ENCODE measurements around the gene CMTR1.

Gene CMTR1

DNA sequence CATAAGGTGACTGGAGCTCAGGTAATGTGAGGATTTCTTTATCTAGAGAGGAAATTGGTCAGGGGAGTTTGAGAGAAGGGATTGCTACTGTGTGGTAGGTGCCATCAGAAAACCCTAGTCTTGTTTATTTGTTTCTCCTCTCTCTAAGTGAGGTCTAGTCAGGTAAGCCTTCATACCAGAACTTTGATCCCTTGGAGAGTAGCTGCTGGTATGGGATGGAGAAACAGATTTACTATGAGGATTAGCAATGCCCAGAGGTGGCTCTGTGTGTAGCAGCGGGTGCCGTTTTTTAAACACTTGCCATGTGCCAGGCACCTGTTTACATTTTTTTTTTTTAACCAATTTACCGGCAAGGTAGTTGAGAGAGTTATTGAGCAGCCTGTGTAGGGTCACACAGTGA lies 19.5 kb downstream of the CMTR1 start:
- H3K9ac ChIP-seq (ENCODE audit: low read length in 5 of 5) = no peak overlapping the region
- no peaks in the 10 kb centered on the region for H3K9me3 ChIP-seq (ENCODE audit: control insufficient read depth in 5 of 5, low read length in 5 of 5)
- H3K4me1 ChIP-seq (ENCODE audit: control insufficient read depth in 5 of 5, insufficient read depth in 5 of 5, low read length in 5 of 5) = no peaks in the 10 kb centered on the region

DNA sequence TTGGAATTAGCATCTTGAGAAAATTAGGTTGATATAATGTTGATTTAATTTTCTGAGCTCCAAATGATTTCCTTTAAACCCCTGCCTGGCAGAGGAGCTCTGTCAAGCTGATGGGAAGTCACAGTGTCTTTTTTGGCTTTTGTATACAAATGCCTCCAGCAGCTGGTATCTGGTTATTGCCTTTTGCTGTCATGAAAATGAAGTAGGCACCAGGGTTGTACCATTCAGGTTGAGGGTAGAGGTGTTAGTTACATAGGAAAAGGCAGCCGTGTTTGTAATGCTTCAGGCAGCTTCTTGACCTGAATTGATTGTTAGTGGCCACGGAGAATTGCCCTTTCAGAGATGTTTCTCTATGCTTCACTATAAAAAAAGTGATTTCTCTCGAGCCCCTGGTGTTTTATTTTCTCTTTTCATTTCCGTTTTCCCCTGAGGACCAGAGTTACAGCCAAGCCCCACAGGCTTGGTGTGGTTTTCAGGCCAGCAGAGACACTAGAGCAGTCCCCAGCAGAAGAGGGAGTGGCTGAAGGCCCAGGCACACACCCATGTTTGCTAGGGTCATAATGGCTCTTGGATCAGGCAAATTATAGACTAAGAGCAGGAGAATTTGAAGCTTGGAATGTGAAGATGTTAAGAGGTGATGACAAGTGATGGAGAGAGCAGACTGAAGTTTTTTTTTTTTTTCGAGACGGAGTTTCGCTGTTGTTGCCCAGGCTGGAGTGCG lies 21.6 kb downstream of the CMTR1 start:
- H3K27ac ChIP-seq (ENCODE audit: low read depth, low read length) = no peak overlapping the region
- peaks cover 33 to 92% (median 78%) of the 10 kb centered on the region in 5 donors for H3K36me3 ChIP-seq (ENCODE audit: control insufficient read depth in 5 of 5, insufficient read depth in 5 of 5, low read length in 5 of 5)
- no peaks in the 10 kb centered on the region for H3K27me3 ChIP-seq (ENCODE audit: control insufficient read depth in 5 of 5, insufficient read depth in 4 of 5, low read length in 5 of 5)
- H3K9me3 ChIP-seq (ENCODE audit: control insufficient read depth in 5 of 5, low read length in 5 of 5) = no peaks in the 10 kb centered on the region
- H3K9ac ChIP-seq (ENCODE audit: low read length in 5 of 5) = no peak overlapping the region
- no peak overlapping the region for H3K4me3 ChIP-seq (ENCODE audit: low read depth in 1 of 5, low read length in 5 of 5)
- H3K4me1 ChIP-seq (ENCODE audit: control insufficient read depth in 5 of 5, insufficient read depth in 5 of 5, low read length in 5 of 5) = no peaks in the 10 kb centered on the region

More for the DNA sequence above, 19.5 kb downstream of the CMTR1 start:
- Histone ChIP-seq H3K27ac (ENCODE audit: low read depth, low read length) (no peak overlapping the region), H3K4me3 (ENCODE audit: low read depth in 1 of 5, low read length in 5 of 5) (no peak overlapping the region), H3K36me3 (ENCODE audit: control insufficient read depth in 5 of 5, insufficient read depth in 5 of 5, low read length in 5 of 5) (peaks cover 32 to 94% (median 77%) of the 10 kb centered on the region in 5 donors), H3K27me3 (ENCODE audit: control insufficient read depth in 5 of 5, insufficient read depth in 4 of 5, low read length in 5 of 5) (no peaks in the 10 kb centered on the region)

DNA sequence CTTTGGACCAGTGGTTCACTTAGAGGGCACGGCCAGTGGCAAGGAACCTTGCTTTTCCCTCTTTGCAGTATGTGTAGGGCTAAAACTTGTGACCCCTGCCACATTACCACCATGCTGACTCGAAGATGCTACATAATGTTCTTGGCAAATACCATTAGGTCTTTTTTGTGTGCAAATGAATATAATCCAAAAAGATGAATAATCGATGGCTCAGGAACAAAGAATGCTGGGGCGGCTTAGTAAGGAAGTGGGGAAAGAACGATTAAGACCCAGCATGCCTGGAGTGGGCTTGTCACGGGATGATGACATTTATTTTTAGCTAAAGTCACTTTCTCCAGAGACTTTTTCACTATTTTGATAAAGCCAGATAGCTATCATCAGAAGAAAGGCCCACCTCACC lies 23.1 kb downstream of the CMTR1 start:
- Histone ChIP-seq H3K27ac (ENCODE audit: low read depth, low read length) (no peak overlapping the region), H3K4me1 (ENCODE audit: control insufficient read depth in 5 of 5, insufficient read depth in 5 of 5, low read length in 5 of 5) (no peaks in the 10 kb centered on the region), H3K27me3 (ENCODE audit: control insufficient read depth in 5 of 5, insufficient read depth in 4 of 5, low read length in 5 of 5) (no peaks in the 10 kb centered on the region), H3K36me3 (ENCODE audit: control insufficient read depth in 5 of 5, insufficient read depth in 5 of 5, low read length in 5 of 5) (peaks cover 25 to 93% (median 78%) of the 10 kb centered on the region in 5 donors), H3K9me3 (ENCODE audit: control insufficient read depth in 5 of 5, low read length in 5 of 5) (no peaks in the 10 kb centered on the region), H3K4me3 (ENCODE audit: low read depth in 1 of 5, low read length in 5 of 5) (no peak overlapping the region), H3K9ac (ENCODE audit: low read length in 5 of 5) (no peak overlapping the region)

DNA sequence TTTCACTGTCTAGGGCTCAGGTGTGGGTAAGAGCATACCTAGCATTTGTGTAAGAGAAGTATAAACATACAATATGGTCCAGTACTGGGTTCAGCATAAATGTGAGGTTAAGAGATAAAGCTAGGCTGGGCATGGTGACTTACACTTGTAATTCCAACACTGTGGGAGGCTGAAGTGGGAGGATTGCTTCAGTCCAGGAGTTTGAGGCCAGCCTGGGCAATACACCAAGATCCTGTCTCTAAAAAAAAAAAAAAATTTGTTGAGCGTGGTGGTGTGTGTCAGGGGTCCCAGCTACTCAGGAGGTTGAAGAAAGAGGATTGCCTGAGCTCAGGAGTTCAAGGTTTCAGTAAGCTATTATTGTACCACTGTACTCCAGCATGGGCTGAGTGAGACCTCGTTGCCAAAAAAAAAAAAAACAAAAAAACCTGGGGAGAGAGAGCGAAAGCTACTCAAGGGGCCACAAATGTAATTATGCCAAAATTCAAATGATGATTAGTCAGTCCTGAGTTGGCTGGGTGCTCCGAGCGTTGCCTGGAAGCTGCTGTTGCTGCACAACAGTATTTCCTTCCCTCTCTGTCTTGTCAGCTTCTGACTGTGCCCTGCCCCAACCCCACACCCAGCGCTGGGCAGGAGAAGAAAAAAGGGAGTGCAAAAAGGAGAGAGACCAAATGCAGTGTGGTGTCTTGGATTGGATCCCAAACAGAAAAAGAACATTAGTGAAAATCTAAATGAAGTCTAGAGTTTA lies 24.0 kb downstream of the CMTR1 start:
- H3K27me3 ChIP-seq (ENCODE audit: control insufficient read depth in 5 of 5, insufficient read depth in 4 of 5, low read length in 5 of 5) = no peaks in the 10 kb centered on the region
- H3K4me3 ChIP-seq (ENCODE audit: low read depth in 1 of 5, low read length in 5 of 5) = no peak overlapping the region
- H3K36me3 ChIP-seq (ENCODE audit: control insufficient read depth in 5 of 5, insufficient read depth in 5 of 5, low read length in 5 of 5) = peaks cover 30 to 93% (median 78%) of the 10 kb centered on the region in 5 donors
- H3K27ac ChIP-seq (ENCODE audit: low read depth, low read length) = no peak overlapping the region
- H3K9ac ChIP-seq (ENCODE audit: low read length in 5 of 5) = no peak overlapping the region
- no peaks in the 10 kb centered on the region for H3K9me3 ChIP-seq (ENCODE audit: control insufficient read depth in 5 of 5, low read length in 5 of 5)
- no peaks in the 10 kb centered on the region for H3K4me1 ChIP-seq (ENCODE audit: control insufficient read depth in 5 of 5, insufficient read depth in 5 of 5, low read length in 5 of 5)

DNA sequence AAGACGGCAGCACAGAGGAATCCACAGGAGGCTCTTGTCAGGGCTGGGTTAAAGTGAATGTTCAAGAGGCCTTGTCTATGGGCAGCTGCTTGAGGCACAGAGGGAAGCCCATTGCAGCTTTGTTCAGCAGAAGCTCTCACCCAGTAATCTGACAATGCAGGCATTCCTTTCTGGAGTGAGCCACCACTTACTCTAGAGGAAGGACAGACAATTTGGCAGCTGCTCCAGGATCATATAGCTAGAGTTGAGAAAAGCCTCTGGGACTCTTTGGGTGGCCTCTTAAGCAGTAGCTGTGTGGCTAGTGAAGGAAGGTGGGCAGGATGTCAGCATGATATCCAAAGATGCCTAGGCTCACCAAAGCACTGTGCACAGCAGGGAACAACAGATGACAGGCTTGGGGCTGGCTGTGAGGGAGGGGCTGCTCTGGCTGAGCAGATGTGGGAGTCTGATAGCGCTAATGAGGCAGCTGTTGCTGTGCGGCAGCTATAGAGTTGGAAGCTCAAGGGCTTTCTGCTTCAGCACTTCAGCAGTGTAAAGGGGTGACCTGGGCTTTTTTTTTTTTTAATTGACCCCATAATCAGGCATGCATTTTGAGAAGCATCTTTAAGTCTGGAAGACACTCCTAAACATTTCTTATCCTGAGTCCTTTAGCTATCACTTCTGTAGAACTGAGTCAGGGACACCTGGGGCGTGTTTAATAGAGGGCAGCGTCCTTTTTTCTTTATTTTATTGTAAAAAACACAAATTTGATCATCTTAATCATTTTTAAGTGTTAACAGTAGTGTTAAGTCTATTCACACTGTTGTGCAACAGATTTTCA lies 27.2 kb downstream of the CMTR1 start:
- no peaks in the 10 kb centered on the region for H3K9me3 ChIP-seq (ENCODE audit: control insufficient read depth in 5 of 5, low read length in 5 of 5)
- H3K9ac ChIP-seq (ENCODE audit: low read length in 5 of 5) = no peak overlapping the region
- no peaks in the 10 kb centered on the region for H3K27me3 ChIP-seq (ENCODE audit: control insufficient read depth in 5 of 5, insufficient read depth in 4 of 5, low read length in 5 of 5)
- H3K4me1 ChIP-seq (ENCODE audit: control insufficient read depth in 5 of 5, insufficient read depth in 5 of 5, low read length in 5 of 5) = no peaks in the 10 kb centered on the region
- H3K36me3 ChIP-seq (ENCODE audit: control insufficient read depth in 5 of 5, insufficient read depth in 5 of 5, low read length in 5 of 5) = peaks cover 27 to 83% (median 71%) of the 10 kb centered on the region in 5 donors
- H3K27ac ChIP-seq (ENCODE audit: low read depth, low read length) = no peak overlapping the region
- no peak overlapping the region for H3K4me3 ChIP-seq (ENCODE audit: low read depth in 1 of 5, low read length in 5 of 5)

DNA sequence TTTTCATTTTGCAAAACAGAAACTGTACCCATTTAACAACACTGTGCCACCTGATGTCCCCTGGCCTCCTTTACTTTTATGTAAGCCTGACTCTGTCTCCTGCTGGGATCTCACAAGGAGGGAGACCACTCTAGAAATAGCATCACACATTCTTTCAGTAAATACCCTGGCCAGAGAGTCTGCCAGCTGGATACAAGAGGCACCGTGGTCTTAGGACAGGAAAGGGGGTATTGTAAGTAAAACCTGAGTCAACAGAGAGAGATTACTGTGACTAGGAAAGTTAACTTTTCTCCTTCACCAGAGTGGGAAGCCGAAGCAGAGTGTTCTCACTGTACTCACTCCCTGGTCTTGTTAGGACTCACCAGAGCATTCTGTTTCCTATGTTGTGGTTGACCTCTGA lies 27.8 kb downstream of the CMTR1 start:
- Histone ChIP-seq H3K4me3 (ENCODE audit: low read depth in 1 of 5, low read length in 5 of 5) (no peak overlapping the region), H3K9me3 (ENCODE audit: control insufficient read depth in 5 of 5, low read length in 5 of 5) (no peaks in the 10 kb centered on the region), H3K9ac (ENCODE audit: low read length in 5 of 5) (no peak overlapping the region), H3K27me3 (ENCODE audit: control insufficient read depth in 5 of 5, insufficient read depth in 4 of 5, low read length in 5 of 5) (no peaks in the 10 kb centered on the region), H3K27ac (ENCODE audit: low read depth, low read length) (no peak overlapping the region), H3K36me3 (ENCODE audit: control insufficient read depth in 5 of 5, insufficient read depth in 5 of 5, low read length in 5 of 5) (peaks cover 23 to 80% (median 64%) of the 10 kb centered on the region in 5 donors), H3K4me1 (ENCODE audit: control insufficient read depth in 5 of 5, insufficient read depth in 5 of 5, low read length in 5 of 5) (no peaks in the 10 kb centered on the region)

DNA sequence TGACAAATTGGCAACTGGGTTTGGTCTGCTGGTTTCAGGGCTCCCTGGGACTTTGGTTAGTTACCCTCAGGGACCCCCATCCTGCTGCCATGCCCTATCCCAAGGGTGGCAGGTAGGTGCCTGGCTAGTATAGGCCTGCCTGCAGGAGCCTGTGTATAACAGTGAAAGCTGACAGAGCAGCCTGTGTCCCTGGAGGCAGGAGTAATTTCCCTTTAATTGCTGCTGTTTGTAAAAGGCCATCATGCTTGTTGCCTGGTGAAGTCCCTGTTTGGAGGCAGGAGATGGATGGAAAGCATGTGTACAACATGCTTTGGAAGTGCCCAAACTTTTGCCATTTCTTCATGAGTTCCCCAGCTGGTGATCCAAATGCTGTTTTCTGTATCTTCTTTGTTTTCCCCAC lies 30.1 kb downstream of the CMTR1 start:
- Histone ChIP-seq H3K36me3 (ENCODE audit: control insufficient read depth in 5 of 5, insufficient read depth in 5 of 5, low read length in 5 of 5) (peaks cover 33 to 65% (median 58%) of the 10 kb centered on the region in 5 donors), H3K27me3 (ENCODE audit: control insufficient read depth in 5 of 5, insufficient read depth in 4 of 5, low read length in 5 of 5) (no peaks in the 10 kb centered on the region)

DNA sequence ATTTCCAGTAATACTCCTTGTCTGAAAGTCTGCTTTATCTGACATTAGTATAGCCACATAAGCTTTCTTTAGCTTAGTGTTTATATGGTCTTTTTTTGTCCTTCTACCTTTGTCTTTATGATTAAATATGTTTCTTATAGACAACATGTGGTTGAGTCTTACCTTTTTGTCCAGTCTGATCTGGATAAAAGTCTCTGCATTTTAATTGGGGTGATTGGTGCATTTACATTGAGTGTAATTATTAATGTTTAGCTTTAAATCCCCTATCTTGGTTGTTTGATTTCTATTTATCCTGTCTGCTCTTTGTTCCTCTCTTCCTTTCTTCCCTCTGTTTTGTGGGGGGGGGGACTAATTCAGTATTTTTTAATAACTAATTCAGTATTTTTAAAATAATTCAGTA lies 34.7 kb downstream of the CMTR1 start:
- H3K27ac ChIP-seq (ENCODE audit: low read depth, low read length) = no peak overlapping the region
- H3K27me3 ChIP-seq (ENCODE audit: control insufficient read depth in 5 of 5, insufficient read depth in 4 of 5, low read length in 5 of 5) = no peaks in the 10 kb centered on the region
- H3K4me1 ChIP-seq (ENCODE audit: control insufficient read depth in 5 of 5, insufficient read depth in 5 of 5, low read length in 5 of 5) = no peaks in the 10 kb centered on the region
- peaks cover 0 to 10% (median 5%) of the 10 kb centered on the region in 5 donors for H3K9me3 ChIP-seq (ENCODE audit: control insufficient read depth in 5 of 5, low read length in 5 of 5)
- H3K4me3 ChIP-seq (ENCODE audit: low read depth in 1 of 5, low read length in 5 of 5) = no peak overlapping the region
- H3K36me3 ChIP-seq (ENCODE audit: control insufficient read depth in 5 of 5, insufficient read depth in 5 of 5, low read length in 5 of 5) = peaks cover 18 to 44% (median 36%) of the 10 kb centered on the region in 5 donors
- no peak overlapping the region for H3K9ac ChIP-seq (ENCODE audit: low read length in 5 of 5)

More for the DNA sequence above, 30.1 kb downstream of the CMTR1 start:
- Histone ChIP-seq H3K9ac (ENCODE audit: low read length in 5 of 5) (peak overlapping the region in 1 of 5 donors; percentile 14), H3K9me3 (ENCODE audit: control insufficient read depth in 5 of 5, low read length in 5 of 5) (peaks cover 0 to 10% (median 5%) of the 10 kb centered on the region in 5 donors), H3K4me3 (ENCODE audit: low read depth in 1 of 5, low read length in 5 of 5) (no peak overlapping the region), H3K27ac (ENCODE audit: low read depth, low read length) (no peak overlapping the region), H3K4me1 (ENCODE audit: control insufficient read depth in 5 of 5, insufficient read depth in 5 of 5, low read length in 5 of 5) (no peaks in the 10 kb centered on the region)

DNA sequence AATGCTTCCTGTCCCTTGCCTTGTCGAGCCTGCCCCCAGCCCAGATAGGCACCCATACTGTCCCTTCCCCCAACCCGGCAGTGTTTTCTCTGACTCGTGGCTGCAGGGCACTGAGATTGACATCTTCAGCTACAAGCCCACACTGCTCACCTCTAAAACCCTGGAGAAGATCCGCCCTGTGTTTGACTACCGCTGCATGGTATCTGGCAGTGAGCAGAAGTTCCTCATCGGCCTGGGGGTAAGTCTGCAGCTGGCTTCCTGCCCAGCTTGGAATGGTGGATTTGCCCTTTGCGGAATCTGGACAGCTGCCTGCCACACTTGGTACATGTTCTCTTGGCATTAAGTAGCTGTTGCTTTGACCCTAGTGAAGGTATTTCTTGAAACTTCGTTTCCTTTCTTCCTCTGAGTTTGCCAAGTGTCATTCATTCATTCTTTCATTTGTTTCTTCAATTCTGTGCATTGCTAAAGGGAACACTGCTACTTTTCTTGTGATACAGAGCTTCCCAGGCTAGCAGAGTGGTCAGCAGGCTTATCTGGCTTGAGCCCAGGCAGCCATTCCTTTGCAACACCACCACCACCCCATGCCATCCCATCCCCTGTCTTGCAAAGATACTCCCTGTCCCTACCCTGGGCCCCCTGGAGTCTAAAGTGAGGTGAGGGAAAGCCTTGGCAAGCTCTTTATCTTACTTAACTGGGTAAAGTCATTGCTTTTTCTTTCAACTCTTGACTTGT lies 40.5 kb downstream of the CMTR1 start:
- no peak overlapping the region for H3K27ac ChIP-seq (ENCODE audit: low read depth, low read length)
- peaks cover 0 to 10% (median 4%) of the 10 kb centered on the region in 5 donors for H3K4me1 ChIP-seq (ENCODE audit: control insufficient read depth in 5 of 5, insufficient read depth in 5 of 5, low read length in 5 of 5)
- H3K27me3 ChIP-seq (ENCODE audit: control insufficient read depth in 5 of 5, insufficient read depth in 4 of 5, low read length in 5 of 5) = no peaks in the 10 kb centered on the region
- H3K9ac ChIP-seq (ENCODE audit: low read length in 5 of 5) = no peak overlapping the region
- no peak overlapping the region for H3K4me3 ChIP-seq (ENCODE audit: low read depth in 1 of 5, low read length in 5 of 5)
- H3K36me3 ChIP-seq (ENCODE audit: control insufficient read depth in 5 of 5, insufficient read depth in 5 of 5, low read length in 5 of 5) = peaks cover 4 to 86% (median 81%) of the 10 kb centered on the region in 5 donors
- H3K9me3 ChIP-seq (ENCODE audit: control insufficient read depth in 5 of 5, low read length in 5 of 5) = no peaks in the 10 kb centered on the region
